ENCODE measurements around the gene NFYC.

GRCh38 chr1:40785446-40785845 lies 93.9 kb downstream of the NFYC start:
- TF ChIP-seq CTCF (IDR thresholded peaks at IDR 0.05) (no peak), POLR2A (IDR thresholded peaks at IDR 0.05) (no peak)

All from uterus (tissue), 2 donors.